ENCODE data around the gene GATAD2B. TPM values are rescaled to one million over a fixed set of nuclear protein-coding genes. Genes with fewer than 3 reads are reported as not detected.

The GATAD2B gene
- total and polyA plus RNA-seq, 2 experiments from 2014 or later = 5.4 to 11.7 TPM

GRCh38 chr1:153801028-153801625, 121.6 kb downstream of the GATAD2B start:
- Histone ChIP-seq H4K20me1 (ENCODE audit: insufficient read depth, poor library complexity, severe bottlenecking) (no peaks in the 10 kb centered on the region), H3K79me2 (no peaks in the 10 kb centered on the region), H3K4me2 (no peak overlapping the region), H3K27me3 (no peaks in the 10 kb centered on the region), H3K9me2 (replicated peaks; ENCODE audit: insufficient read depth) (no peaks in the 10 kb centered on the region), H3K36me3 (replicated peaks; ENCODE audit: insufficient read depth, low read depth) (no peaks in the 10 kb centered on the region), H3K4me3 (no peak overlapping the region), H2AFZ (no peak overlapping the region), H3K9me3 (ENCODE audit: low read depth) (no peaks in the 10 kb centered on the region), H3K27ac (no peak overlapping the region), H3K4me1 (ENCODE audit: insufficient read depth) (no peaks in the 10 kb centered on the region)
- TF ChIP-seq, protein P1, sequence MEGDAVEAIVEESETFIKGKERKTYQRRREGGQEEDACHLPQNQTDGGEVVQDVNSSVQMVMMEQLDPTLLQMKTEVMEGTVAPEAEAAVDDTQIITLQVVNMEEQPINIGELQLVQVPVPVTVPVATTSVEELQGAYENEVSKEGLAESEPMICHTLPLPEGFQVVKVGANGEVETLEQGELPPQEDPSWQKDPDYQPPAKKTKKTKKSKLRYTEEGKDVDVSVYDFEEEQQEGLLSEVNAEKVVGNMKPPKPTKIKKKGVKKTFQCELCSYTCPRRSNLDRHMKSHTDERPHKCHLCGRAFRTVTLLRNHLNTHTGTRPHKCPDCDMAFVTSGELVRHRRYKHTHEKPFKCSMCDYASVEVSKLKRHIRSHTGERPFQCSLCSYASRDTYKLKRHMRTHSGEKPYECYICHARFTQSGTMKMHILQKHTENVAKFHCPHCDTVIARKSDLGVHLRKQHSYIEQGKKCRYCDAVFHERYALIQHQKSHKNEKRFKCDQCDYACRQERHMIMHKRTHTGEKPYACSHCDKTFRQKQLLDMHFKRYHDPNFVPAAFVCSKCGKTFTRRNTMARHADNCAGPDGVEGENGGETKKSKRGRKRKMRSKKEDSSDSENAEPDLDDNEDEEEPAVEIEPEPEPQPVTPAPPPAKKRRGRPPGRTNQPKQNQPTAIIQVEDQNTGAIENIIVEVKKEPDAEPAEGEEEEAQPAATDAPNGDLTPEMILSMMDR (IDR thresholded peaks at IDR 0.05; ENCODE audit: poor library complexity) = no peak
- no peak for TF ChIP-seq EZH2phosphoT487 (IDR thresholded peaks at IDR 0.05; ENCODE audit: low read depth, severe bottlenecking, unreplicated experiment)
- no peak for TF ChIP-seq EZH2 (IDR thresholded peaks at IDR 0.05; ENCODE audit: borderline replicate concordance)
- DNase-seq (ENCODE audit: low spot score) = no peak
- 98% methylated on average over 6 of the region's 6 CpGs for WGBS (ENCODE audit: low lambda C conversion rate, missing lambda C conversion rate)

- TF ChIP-seq EZH2phosphoT487 (IDR thresholded peaks at IDR 0.05; ENCODE audit: low read depth, severe bottlenecking, unreplicated experiment) (no peak), EZH2 (IDR thresholded peaks at IDR 0.05; ENCODE audit: borderline replicate concordance) (no peak)
- TF ChIP-seq, protein P1 (IDR thresholded peaks at IDR 0.05; ENCODE audit: poor library complexity) = no peak
- 92% methylated on average over 6 of the region's 7 CpGs for WGBS (ENCODE audit: low lambda C conversion rate, missing lambda C conversion rate)
Measured at GRCh38 chr1:153800516-153800915, 122.3 kb downstream of the GATAD2B start.

GRCh38 chr1:153799566-153800465, 123.0 kb downstream of the GATAD2B start:
- Histone ChIP-seq H3K36me3 (replicated peaks; ENCODE audit: insufficient read depth, low read depth) (no peaks in the 10 kb centered on the region), H3K27ac (no peak overlapping the region), H3K9me2 (replicated peaks; ENCODE audit: insufficient read depth) (no peaks in the 10 kb centered on the region), H3K9me3 (ENCODE audit: low read depth) (no peaks in the 10 kb centered on the region), H3K4me3 (no peak overlapping the region), H2AFZ (no peak overlapping the region), H4K20me1 (ENCODE audit: insufficient read depth, poor library complexity, severe bottlenecking) (no peaks in the 10 kb centered on the region), H3K4me1 (ENCODE audit: insufficient read depth) (no peaks in the 10 kb centered on the region), H3K27me3 (no peaks in the 10 kb centered on the region), H3K4me2 (no peak overlapping the region), H3K79me2 (no peaks in the 10 kb centered on the region)
- no peak for TF ChIP-seq EZH2phosphoT487 (IDR thresholded peaks at IDR 0.05; ENCODE audit: low read depth, severe bottlenecking, unreplicated experiment)
- TF ChIP-seq, protein P1 (IDR thresholded peaks at IDR 0.05; ENCODE audit: poor library complexity) = no peak
- TF ChIP-seq EZH2 (IDR thresholded peaks at IDR 0.05; ENCODE audit: borderline replicate concordance) = no peak
- 96% methylated on average over 27 of the region's 27 CpGs for WGBS (ENCODE audit: low lambda C conversion rate, missing lambda C conversion rate)
- DNase-seq (ENCODE audit: low spot score) = no peak

More at GRCh38 chr1:153800516-153800915, 122.3 kb downstream of the GATAD2B start:
- H3K4me2 ChIP-seq = no peak overlapping the region
- H2AFZ ChIP-seq = no peak overlapping the region
- H3K36me3 ChIP-seq (replicated peaks; ENCODE audit: insufficient read depth, low read depth) = no peaks in the 10 kb centered on the region
- H3K9me2 ChIP-seq (replicated peaks; ENCODE audit: insufficient read depth) = no peaks in the 10 kb centered on the region
- no peaks in the 10 kb centered on the region for H3K9me3 ChIP-seq (ENCODE audit: low read depth)
- no peaks in the 10 kb centered on the region for H3K4me1 ChIP-seq (ENCODE audit: insufficient read depth)
- DNase-seq (ENCODE audit: low spot score) = no peak
- H4K20me1 ChIP-seq (ENCODE audit: insufficient read depth, poor library complexity, severe bottlenecking) = no peaks in the 10 kb centered on the region
- no peaks in the 10 kb centered on the region for H3K79me2 ChIP-seq
- H3K27ac ChIP-seq = no peak overlapping the region
- no peaks in the 10 kb centered on the region for H3K27me3 ChIP-seq
- no peak overlapping the region for H3K4me3 ChIP-seq

All from hepatocyte (in vitro differentiated cells).